Thymus (tissue), 11 donors: ENCODE measurements around the gene SIDT1. TPM values are rescaled to one million over a fixed set of nuclear protein-coding genes. Genes with fewer than 3 reads are reported as not detected.

Experiments used
- DNase-seq, 9 donors: peaks; one replicate each; pipeline ENCODE4 v3.0.0-alpha.2; 2013; ENCODE audit warnings: low spot score in 9 of 9, low read depth in 6 of 9, missing footprints in 1 of 9
- H3K27ac ChIP-seq, 2 donors: one replicate each; pipeline ENCODE4 v1.5.1; 2013; ENCODE audit warnings: control low read depth in 1 of 2, low read depth in 1 of 2, low read length in 1 of 2, mild to moderate bottlenecking in 1 of 2, moderate library complexity in 1 of 2
- H3K27me3 ChIP-seq, 2 donors: one replicate each; pipeline ENCODE4 v1.5.1; 2013; ENCODE audit warnings: low read length in 1 of 2; ENCODE audit not compliant: control insufficient read depth in 2 of 2, insufficient read depth in 1 of 2
- H3K36me3 ChIP-seq, 2 donors: one replicate each; pipeline ENCODE4 v1.5.1; 2013; ENCODE audit warnings: low read length in 1 of 2, mild to moderate bottlenecking in 1 of 2, moderate library complexity in 1 of 2; ENCODE audit not compliant: control insufficient read depth in 2 of 2, insufficient read depth in 2 of 2
- H3K4me1 ChIP-seq, 2 donors: one replicate each; pipeline ENCODE4 v1.5.1; 2013; ENCODE audit warnings: low read length in 2 of 2; ENCODE audit not compliant: control insufficient read depth in 2 of 2, insufficient read depth in 2 of 2
- H3K4me3 ChIP-seq, 2 donors: one replicate each; pipeline ENCODE4 v1.5.1; 2013; ENCODE audit warnings: low read length in 2 of 2, control low read depth in 1 of 2, mild to moderate bottlenecking in 1 of 2
- H3K9me3 ChIP-seq, 2 donors: one replicate each; pipeline ENCODE4 v1.5.1; 2013; ENCODE audit warnings: low read length in 1 of 2, mild to moderate bottlenecking in 1 of 2; ENCODE audit not compliant: control insufficient read depth in 2 of 2, insufficient read depth in 1 of 2
- WGBS: extraction: QIAGEN DNeasy Blood & Tissue Kit; methylation state at CpG from one replicate; pipeline ENCODE4 v1.1.7; 2013; 5-methylcytosine and 5-hydroxymethylcytosine counted together
- polyA plus RNA-seq: library from polyadenylated mRNA; stranded (reverse); fragments of 200-250 nt; gene quantifications from one replicate; pipeline ENCODE4 v1.2.3, GENCODE V29; 2013
- total RNA-seq: library from RNA; stranded (reverse); fragments of 120-200 nt; gene quantifications from one replicate; pipeline ENCODE4 v1.2.4, GENCODE V29; 2013
- donor health status: healthy.

The SIDT1 gene
- total and polyA plus RNA-seq, 2 donors = 4.2 to 12.6 TPM

DNA sequence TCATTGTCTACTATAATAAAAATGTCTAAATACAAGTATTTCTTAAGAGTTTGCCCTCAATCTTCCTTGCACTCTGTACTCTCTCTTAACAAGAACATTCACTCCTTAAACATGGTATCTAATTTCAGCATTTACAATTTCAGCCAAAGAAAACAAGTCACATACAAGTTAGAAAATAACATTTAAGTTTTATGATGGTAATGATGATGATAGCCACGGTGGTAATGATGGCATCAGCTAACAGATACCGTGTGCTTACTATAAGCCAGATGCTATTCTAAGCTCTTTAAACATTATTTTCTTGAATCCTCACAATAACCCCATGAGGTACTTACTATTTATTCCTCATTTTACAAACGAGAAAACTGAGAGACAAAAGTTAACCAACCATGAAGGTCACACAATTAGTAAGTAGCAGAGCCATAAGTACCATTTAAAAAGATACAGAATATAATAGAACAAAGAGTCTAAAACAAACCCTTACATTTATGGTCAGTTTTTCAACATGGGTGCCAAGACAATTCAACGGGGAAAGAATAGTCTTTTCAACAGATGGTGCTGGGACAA is 24.8 kb upstream of the SIDT1 start:
- H3K4me1 ChIP-seq = no peaks in the 10 kb centered on the region
- DNase-seq = no peak
- H3K4me3 ChIP-seq = no peak overlapping the region
- no peak overlapping the region for H3K27ac ChIP-seq
- no peaks in the 10 kb centered on the region for H3K9me3 ChIP-seq
- no peaks in the 10 kb centered on the region for H3K27me3 ChIP-seq
- WGBS = 95% methylated on average over 4 of the region's 4 CpGs
- peaks cover 7 to 21% of the 10 kb centered on the region in 2 donors for H3K36me3 ChIP-seq

DNA sequence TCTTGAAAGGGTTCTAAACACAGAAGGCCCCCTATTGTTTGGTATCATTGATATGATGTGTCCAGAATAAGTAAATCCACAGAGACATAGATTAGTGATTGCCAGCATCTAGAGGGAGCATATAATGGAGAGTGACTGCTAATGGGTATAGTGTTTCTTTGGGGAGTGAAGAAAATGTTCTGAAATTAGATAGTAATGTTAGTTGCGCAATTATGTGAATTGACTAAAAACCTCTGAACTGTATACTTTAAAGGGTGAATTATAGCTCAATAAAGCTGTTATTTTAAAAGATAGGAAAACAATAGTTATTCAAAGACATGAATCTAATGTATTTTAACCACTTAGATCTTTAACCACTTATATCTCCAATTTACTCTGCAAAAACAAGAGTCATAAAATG is 23.4 kb upstream of the SIDT1 start:
- H3K4me1 ChIP-seq = no peaks in the 10 kb centered on the region
- DNase-seq = no peak
- no peak overlapping the region for H3K4me3 ChIP-seq
- H3K36me3 ChIP-seq = peaks cover 7 to 20% of the 10 kb centered on the region in 2 donors
- H3K27ac ChIP-seq = no peak overlapping the region
- no peaks in the 10 kb centered on the region for H3K9me3 ChIP-seq
- WGBS = 100% methylated on average over 1 of the region's 1 CpG
- H3K27me3 ChIP-seq = no peaks in the 10 kb centered on the region

DNA sequence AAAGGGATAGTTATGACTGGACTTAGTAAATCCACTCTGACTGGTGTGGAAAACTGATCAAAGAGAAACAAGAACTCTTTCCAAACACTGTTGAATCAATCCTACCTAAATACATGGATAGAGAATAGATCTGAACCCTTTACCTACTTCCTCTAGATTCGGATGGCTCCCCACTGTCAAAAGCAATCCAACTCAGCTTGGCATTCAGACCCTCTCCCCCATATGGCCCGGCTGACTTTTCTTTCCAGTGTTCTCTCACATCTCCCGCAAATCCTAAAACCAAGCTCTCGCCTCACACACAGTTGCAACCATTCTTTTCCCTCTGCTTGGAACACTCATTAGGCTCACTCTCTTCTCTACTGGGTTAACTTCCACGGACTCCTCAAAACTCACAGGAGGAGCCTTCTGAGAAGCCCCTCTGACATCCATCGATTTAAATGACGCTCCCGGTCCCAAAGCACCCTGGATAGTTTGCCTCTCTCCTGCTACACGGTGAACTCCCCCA is 18.0 kb upstream of the SIDT1 start:
- Histone ChIP-seq H3K9me3 (no peaks in the 10 kb centered on the region), H3K4me3 (peak overlapping the region; percentile 83 to 91), H3K27ac (peak overlapping the region; percentile 95 to 97), H3K36me3 (no peaks in the 10 kb centered on the region), H3K27me3 (no peaks in the 10 kb centered on the region), H3K4me1 (peaks cover 0 to 6% of the 10 kb centered on the region in 2 donors)
- under 1% methylated on average over 9 of the region's 9 CpGs for WGBS
- DNase-seq = peak in 4 of 9 donors; percentile 16 to 36 (median 20)

DNA sequence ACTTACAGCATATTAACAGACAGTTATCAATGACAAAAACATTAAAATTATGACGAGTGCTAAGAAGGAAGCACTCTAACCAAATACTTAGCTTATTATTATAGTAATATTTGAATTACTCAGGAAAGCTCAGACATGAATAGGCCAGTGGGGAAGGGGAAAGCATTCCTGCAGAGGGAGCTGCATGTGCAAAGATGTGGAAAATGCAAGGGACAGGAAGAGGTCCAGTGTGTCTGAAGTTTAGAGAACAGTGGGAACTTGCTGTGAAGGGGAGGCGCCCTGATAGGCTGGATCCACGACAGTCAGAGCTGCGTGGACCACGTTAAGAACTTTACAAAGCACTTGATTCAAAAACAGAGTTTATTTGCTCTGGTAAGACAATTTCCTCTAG is 16.2 kb upstream of the SIDT1 start:
- H3K4me3 ChIP-seq = no peak overlapping the region
- H3K27ac ChIP-seq = peak overlapping the region in 1 of 2 donors; percentile 31
- no peaks in the 10 kb centered on the region for H3K27me3 ChIP-seq
- WGBS = 38% methylated on average over 5 of the region's 5 CpGs
- no peaks in the 10 kb centered on the region for H3K9me3 ChIP-seq
- peaks cover 0 to 6% of the 10 kb centered on the region in 2 donors for H3K4me1 ChIP-seq
- H3K36me3 ChIP-seq = no peaks in the 10 kb centered on the region
- DNase-seq = peak in 1 of 9 donors; percentile 9

DNA sequence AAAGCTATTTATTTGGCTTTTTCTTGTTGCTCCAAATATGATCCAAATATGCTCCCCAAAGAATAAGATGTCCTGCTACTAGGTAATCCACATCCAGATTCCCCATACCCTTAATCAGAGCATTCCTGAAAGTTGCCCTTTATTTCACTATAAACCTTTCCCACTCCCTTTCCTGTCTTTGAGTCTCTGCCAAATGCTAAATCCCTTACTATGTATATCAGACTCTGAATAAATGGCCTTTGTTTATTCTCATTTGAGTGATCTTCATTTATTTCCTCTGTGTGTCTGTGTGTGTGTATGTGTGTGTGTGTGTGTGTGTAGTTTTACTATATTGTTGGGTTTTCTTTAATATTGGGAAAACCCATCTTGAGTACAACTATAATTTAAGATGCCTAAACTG is 10.4 kb upstream of the SIDT1 start:
- Histone ChIP-seq H3K4me1 (no peaks in the 10 kb centered on the region), H3K36me3 (no peaks in the 10 kb centered on the region), H3K27me3 (no peaks in the 10 kb centered on the region), H3K9me3 (no peaks in the 10 kb centered on the region), H3K27ac (no peak overlapping the region), H3K4me3 (no peak overlapping the region)
- DNase-seq = no peak

DNA sequence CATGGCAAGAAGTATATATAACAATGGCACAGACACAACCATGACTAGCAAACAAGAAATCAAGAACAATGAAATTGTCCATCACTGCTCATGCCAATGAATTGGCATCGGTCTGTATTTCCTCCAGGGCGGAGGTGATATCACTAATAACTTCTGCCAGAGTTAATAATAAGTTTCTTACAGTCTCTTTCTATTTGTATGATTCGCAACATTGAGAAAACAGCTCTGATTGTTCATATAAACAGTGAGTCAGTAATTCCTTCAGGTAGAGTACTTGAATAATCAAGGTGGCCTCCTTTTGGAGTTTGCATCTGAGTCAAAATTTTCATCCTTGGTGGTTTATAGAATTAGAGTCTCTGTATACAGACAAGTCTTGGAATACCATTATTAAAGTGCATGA is 9.1 kb upstream of the SIDT1 start:
- H3K4me3 ChIP-seq = no peak overlapping the region
- WGBS = 95% methylated on average over 3 of the region's 3 CpGs
- no peak overlapping the region for H3K27ac ChIP-seq
- DNase-seq = no peak
- no peaks in the 10 kb centered on the region for H3K9me3 ChIP-seq
- no peaks in the 10 kb centered on the region for H3K4me1 ChIP-seq
- H3K36me3 ChIP-seq = no peaks in the 10 kb centered on the region
- H3K27me3 ChIP-seq = no peaks in the 10 kb centered on the region

DNA sequence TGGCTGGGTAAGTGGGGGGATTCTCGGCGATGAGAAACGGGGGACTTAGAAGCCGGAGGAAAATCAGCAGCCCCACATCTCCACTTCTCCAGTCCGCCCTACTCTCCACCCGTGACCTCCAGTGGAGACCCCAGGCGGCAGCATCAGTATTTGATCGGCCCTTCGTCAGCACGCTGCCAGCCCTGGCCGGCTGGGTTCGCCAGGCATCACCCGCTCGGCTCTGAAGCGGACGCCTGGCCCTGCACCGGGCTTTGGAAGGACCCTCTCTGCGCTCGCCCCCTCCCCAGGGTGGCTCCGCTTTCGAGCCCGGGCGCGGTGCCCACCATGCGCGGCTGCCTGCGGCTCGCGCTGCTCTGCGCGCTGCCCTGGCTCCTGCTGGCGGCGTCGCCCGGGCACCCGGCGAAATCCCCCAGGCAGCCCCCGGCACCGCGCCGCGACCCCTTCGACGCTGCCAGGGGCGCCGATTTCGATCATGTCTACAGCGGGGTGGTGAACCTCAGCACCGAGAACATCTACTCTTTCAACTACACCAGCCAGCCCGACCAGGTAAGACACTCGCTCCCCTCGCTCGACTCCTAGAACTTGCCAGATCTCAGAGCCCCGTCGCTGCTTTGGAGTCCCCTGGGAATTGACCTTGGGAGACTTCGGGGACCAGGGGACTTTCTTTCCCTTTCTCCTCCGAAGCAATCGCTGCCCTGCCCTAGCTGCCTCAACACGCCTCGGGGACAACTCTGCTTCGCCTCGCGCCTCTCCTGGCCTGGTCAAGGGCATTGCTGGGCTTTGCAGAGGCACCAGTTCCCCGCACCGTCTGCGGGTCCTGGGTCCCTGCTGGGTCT is 561 bp downstream of the SIDT1 start:
- under 1% methylated on average over 66 of the region's 66 CpGs for WGBS
- H3K4me1 ChIP-seq = peaks cover 8 to 24% of the 10 kb centered on the region in 2 donors
- H3K27me3 ChIP-seq = no peaks in the 10 kb centered on the region
- peak overlapping the region; percentile 80 to 95 for H3K4me3 ChIP-seq
- no peaks in the 10 kb centered on the region for H3K9me3 ChIP-seq
- DNase-seq = peak in 7 of 9 donors; percentile 26 to 61 (median 41)
- no peaks in the 10 kb centered on the region for H3K36me3 ChIP-seq
- peak overlapping the region; percentile 95 to 97 for H3K27ac ChIP-seq

DNA sequence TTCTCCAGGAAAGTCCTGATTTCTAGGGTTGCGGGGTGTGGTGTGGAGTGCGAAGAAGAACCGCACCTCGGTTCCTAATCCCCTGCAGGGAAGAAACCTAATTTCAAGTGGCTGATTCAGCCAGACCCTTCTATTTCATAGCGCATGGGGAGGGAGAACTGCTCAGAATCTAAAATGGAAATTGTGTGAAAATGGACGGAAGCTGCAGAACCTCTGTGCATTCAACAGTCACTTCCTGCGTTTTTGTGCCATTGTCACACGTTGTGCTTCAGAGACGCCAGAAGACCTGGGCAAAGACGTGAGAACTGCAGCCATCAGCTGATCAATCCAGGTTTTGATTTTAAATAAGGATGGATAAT is 1.2 kb downstream of the SIDT1 start:
- 2% methylated on average over 10 of the region's 10 CpGs for WGBS
- Histone ChIP-seq H3K9me3 (no peaks in the 10 kb centered on the region), H3K27me3 (no peaks in the 10 kb centered on the region), H3K4me3 (peak overlapping the region; percentile 80 to 95), H3K27ac (peak overlapping the region; percentile 95 to 97), H3K4me1 (peaks cover 8 to 24% of the 10 kb centered on the region in 2 donors), H3K36me3 (no peaks in the 10 kb centered on the region)
- DNase-seq = peak in 8 of 9 donors; percentile 33 to 76 (median 43)

DNA sequence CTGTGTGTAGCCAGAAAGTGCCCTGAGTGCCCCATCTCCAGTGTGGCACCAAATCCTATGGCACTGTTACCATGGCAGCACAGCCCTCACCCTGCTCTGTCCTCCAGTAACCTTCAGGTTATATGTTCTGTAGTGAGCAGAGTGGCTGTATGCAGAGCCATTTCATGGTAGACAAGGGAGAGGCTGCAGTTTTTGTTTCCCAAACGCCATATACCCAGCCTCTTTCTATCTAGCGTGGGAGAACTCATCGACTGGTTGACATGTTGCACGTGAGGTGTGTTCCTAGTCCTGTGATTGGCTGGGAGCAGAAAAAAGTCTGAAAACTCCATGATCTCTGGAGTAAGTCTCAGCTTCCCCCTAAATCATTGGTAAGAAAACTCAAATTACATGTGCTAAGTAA is 2.0 kb downstream of the SIDT1 start:
- 88% methylated on average over 4 of the region's 4 CpGs for WGBS
- DNase-seq = peak in 2 of 9 donors; percentile 7 to 8
- Histone ChIP-seq H3K4me1 (peaks cover 8 to 24% of the 10 kb centered on the region in 2 donors), H3K9me3 (no peaks in the 10 kb centered on the region), H3K27ac (no peak overlapping the region), H3K36me3 (no peaks in the 10 kb centered on the region), H3K4me3 (peak overlapping the region; percentile 80 to 95), H3K27me3 (no peaks in the 10 kb centered on the region)
